Thyroid gland (tissue), 4 donors: ENCODE measurements around the gene HEMK1.

ENCODE experiments used
- POLR2A ChIP-seq, 2 donors: fragments of 450-650 bp; IDR thresholded peaks; one replicate each; pipeline ENCODE4 v1.6.1; 2017; ENCODE audit warnings: antibody characterized with exemption in 2 of 2, mild to moderate bottlenecking in 2 of 2, moderate library complexity in 1 of 2
- TF ChIP-seq, protein P1 (sequence below), 6 experiments: fragments of 200-600 bp in 3 of 6; fragments of 450-650 bp in 3 of 6; sonication (generic) in 3 of 6; IDR thresholded peaks; one replicate each; pipeline ENCODE4 v1.5.1; 2016 to 2019; ENCODE audit warnings: antibody characterized with exemption in 6 of 6, mild to moderate bottlenecking in 2 of 6, inconsistent platforms in 1 of 6, moderate library complexity in 1 of 6

DNA sequence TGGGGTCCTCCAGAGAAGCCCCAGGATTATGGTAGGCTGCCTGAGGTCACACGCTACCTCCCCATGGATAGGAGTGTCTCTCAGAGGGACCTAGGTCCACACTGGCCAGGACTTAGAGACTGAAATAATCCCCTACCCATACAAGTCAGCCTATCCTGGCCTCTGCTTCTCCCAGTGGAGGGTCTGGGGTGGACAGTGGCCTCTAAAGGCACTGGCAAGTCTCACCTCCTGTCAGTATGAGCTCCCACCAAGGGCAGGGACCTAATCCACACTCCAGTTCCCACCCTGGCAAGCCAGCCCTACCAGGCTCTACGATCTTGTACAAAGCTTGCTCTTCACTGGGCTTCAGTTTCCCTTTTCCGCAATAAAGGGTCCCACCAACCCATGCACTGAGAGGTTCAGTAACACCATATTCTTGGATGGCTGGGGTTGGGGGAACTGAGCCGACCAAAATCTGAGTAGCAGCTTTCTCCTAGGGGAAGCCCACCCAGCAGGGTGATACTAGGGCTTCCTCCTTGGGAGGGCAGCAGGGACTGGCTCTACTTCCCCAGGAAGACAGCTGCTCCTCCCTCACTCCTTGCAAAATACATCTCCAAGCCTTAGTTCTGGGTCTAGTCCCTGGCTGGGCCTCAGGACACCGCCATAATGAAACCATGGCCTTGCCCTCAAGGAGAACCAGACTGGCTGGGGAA is 39.9 kb downstream of the HEMK1 start:
- TF ChIP-seq, protein P1, sequence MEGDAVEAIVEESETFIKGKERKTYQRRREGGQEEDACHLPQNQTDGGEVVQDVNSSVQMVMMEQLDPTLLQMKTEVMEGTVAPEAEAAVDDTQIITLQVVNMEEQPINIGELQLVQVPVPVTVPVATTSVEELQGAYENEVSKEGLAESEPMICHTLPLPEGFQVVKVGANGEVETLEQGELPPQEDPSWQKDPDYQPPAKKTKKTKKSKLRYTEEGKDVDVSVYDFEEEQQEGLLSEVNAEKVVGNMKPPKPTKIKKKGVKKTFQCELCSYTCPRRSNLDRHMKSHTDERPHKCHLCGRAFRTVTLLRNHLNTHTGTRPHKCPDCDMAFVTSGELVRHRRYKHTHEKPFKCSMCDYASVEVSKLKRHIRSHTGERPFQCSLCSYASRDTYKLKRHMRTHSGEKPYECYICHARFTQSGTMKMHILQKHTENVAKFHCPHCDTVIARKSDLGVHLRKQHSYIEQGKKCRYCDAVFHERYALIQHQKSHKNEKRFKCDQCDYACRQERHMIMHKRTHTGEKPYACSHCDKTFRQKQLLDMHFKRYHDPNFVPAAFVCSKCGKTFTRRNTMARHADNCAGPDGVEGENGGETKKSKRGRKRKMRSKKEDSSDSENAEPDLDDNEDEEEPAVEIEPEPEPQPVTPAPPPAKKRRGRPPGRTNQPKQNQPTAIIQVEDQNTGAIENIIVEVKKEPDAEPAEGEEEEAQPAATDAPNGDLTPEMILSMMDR (IDR thresholded peaks at IDR 0.05): no peak
- TF ChIP-seq POLR2A (IDR thresholded peaks at IDR 0.05): no peak
